WERI-Rb-1 (cell line): ENCODE results near the gene PCDH1.
"Not testable (repeated sequence)": the region's sequence is repeated elsewhere in the genome, so short reads cannot be mapped to it uniquely, and the experiment has no call there.

Source experiments
- DNase-seq: peaks from one replicate; pipeline ENCODE4 v3.0.0-alpha.2; 2020
- H3K27ac ChIP-seq: fragments of 250-450 bp; sonication (Bioruptor Pico); 2 replicates; pipeline ENCODE4 v1.5.1; 2020; ENCODE audit warnings: mild to moderate bottlenecking, moderate library complexity
- H3K27me3 ChIP-seq: fragments of 250-450 bp; sonication (Bioruptor Pico); 2 replicates; pipeline ENCODE4 v1.5.1; 2021; ENCODE audit warnings: mild to moderate bottlenecking, low read depth, moderate library complexity; ENCODE audit not compliant: insufficient read depth, severe bottlenecking
- H3K36me3 ChIP-seq: fragments of 250-450 bp; sonication (Bioruptor Pico); 2 replicates; pipeline ENCODE4 v1.5.1; 2020; ENCODE audit warnings: mild to moderate bottlenecking, moderate library complexity
- H3K4me3 ChIP-seq: 2 replicates; pipeline ENCODE4 v1.5.1; 2011; ENCODE audit warnings: low read depth, mild to moderate bottlenecking, control low read depth, low read length
- H3K9me3 ChIP-seq: fragments of 250-450 bp; sonication (Bioruptor Pico); 2 replicates; pipeline ENCODE4 v1.5.1; 2021; ENCODE audit warnings: mild to moderate bottlenecking, moderate library complexity; ENCODE audit not compliant: severe bottlenecking
- CTCF ChIP-seq: IDR thresholded peaks from 2 replicates; pipeline ENCODE4 v1.5.1; 2011; ENCODE audit warnings: low read depth, mild to moderate bottlenecking, control low read depth, inconsistent platforms, low read length

PCDH1 gene

GRCh38 chr5:141878186-141878710 is at the start of gene PCDH1:
Gene PCDH1 (minus strand): TSS chr5:141878410. CDS start chr5:141878262, 148 bp downstream.
- H3K9me3 ChIP-seq = no peaks in the 10 kb centered on the region
- H3K36me3 ChIP-seq = no peaks in the 10 kb centered on the region
- H3K27ac ChIP-seq = no peak within 1 kb of the TSS
- peak; percentile 32 for DNase-seq
- peaks cover 38% of the 10 kb centered on the region for H3K27me3 ChIP-seq
- no peak for TF ChIP-seq CTCF
- H3K4me3 ChIP-seq = peak within 1 kb of the TSS; percentile 56

GRCh38 chr5:141926434-141926833 is 48.2 kb upstream of the PCDH1 start:
- no peaks in the 10 kb centered on the region for H3K9me3 ChIP-seq
- DNase-seq = no peak
- peaks cover 62% of the 10 kb centered on the region for H3K36me3 ChIP-seq
- no peak for TF ChIP-seq CTCF
- no peaks in the 10 kb centered on the region for H3K27me3 ChIP-seq
- no peak overlapping the region for H3K4me3 ChIP-seq
- no peak overlapping the region for H3K27ac ChIP-seq

- Histone ChIP-seq H3K9me3 (no peaks in the 10 kb centered on the region), H3K36me3 (peaks cover 37% of the 10 kb centered on the region), H3K27me3 (no peaks in the 10 kb centered on the region), H3K27ac (peak within 1 kb of the TSS; percentile 94), H3K4me3 (peak within 1 kb of the TSS; percentile 74)
- TF ChIP-seq CTCF = no peak
- peak; percentile 94 for DNase-seq
Observed at GRCh38 chr5:141923448-141924313, 45.5 kb upstream of the PCDH1 start, which contains the start of gene DELE1. Gene DELE1 (plus strand): TSS chr5:141923871. CDS start chr5:141923942, 71 bp downstream.

GRCh38 chr5:141922827-141923447 is 44.7 kb upstream of the PCDH1 start:
- Histone ChIP-seq H3K27ac (peak overlapping the region; percentile 94), H3K4me3 (peak overlapping the region; percentile 74)

GRCh38 chr5:141920771-141921170 is 42.6 kb upstream of the PCDH1 start:
- H3K27me3 ChIP-seq = no peaks in the 10 kb centered on the region
- TF ChIP-seq CTCF = no peak
- H3K27ac ChIP-seq = no peak overlapping the region
- no peak overlapping the region for H3K4me3 ChIP-seq
- no peaks in the 10 kb centered on the region for H3K9me3 ChIP-seq
- DNase-seq = no peak
- peaks cover 10% of the 10 kb centered on the region for H3K36me3 ChIP-seq

More at GRCh38 chr5:141922827-141923447, 44.7 kb upstream of the PCDH1 start:
- not testable (repeated sequence) for H3K9me3 ChIP-seq, H3K27me3 ChIP-seq, DNase-seq
- peaks cover 30% of the 10 kb centered on the region for H3K36me3 ChIP-seq
